Trophoblast cell (in vitro differentiated cells and primary cell): Measurements from ENCODE around the gene PTH1R.

ENCODE experiments used
- DNase-seq, 2 donors: peaks; one replicate each; pipeline ENCODE4 v3.0.0-alpha.2; 2016
- H2AFZ ChIP-seq: 2 replicates; pipeline ENCODE4 v1.6.1; 2013; ENCODE audit warnings: low read length, moderate library complexity, mild to moderate bottlenecking; ENCODE audit not compliant: insufficient read depth, poor library complexity
- H2AK5ac ChIP-seq: 2 replicates; pipeline ENCODE4 v1.6.1; 2013; ENCODE audit warnings: mild to moderate bottlenecking, low read length
- H2BK120ac ChIP-seq: 2 replicates; pipeline ENCODE4 v1.6.1; 2013; ENCODE audit warnings: low read length, mild to moderate bottlenecking, moderate library complexity; ENCODE audit not compliant: insufficient read depth, poor library complexity
- H2BK12ac ChIP-seq: 2 replicates; pipeline ENCODE4 v1.6.1; 2013; ENCODE audit warnings: mild to moderate bottlenecking, low read length, moderate library complexity
- H2BK5ac ChIP-seq: 2 replicates; pipeline ENCODE4 v1.6.1; 2013; ENCODE audit warnings: low read length, low read depth, moderate library complexity, mild to moderate bottlenecking; ENCODE audit not compliant: poor library complexity
- H3K14ac ChIP-seq: 2 replicates; pipeline ENCODE4 v1.6.1; 2013; ENCODE audit warnings: mild to moderate bottlenecking, low read length
- H3K18ac ChIP-seq: 2 replicates; pipeline ENCODE4 v1.6.1; 2013; ENCODE audit warnings: mild to moderate bottlenecking, low read length
- H3K23ac ChIP-seq: 2 replicates; pipeline ENCODE4 v1.6.1; 2013; ENCODE audit warnings: low read length
- H3K27ac ChIP-seq: 2 replicates; pipeline ENCODE4 v1.5.1; 2013; ENCODE audit warnings: low read depth, mild to moderate bottlenecking, inconsistent platforms, low read length, moderate library complexity
- H3K27me3 ChIP-seq: 2 replicates; pipeline ENCODE4 v1.6.1; 2013; ENCODE audit warnings: inconsistent platforms, mild to moderate bottlenecking, low read length, moderate library complexity; ENCODE audit not compliant: insufficient read depth
- H3K36me3 ChIP-seq, 2 experiments: 1 replicate in 1 of 2; 2 replicates in 1 of 2; pipeline ENCODE4 v1.6.1; 2013; ENCODE audit warnings: low read length in 2 of 2, mild to moderate bottlenecking in 2 of 2, moderate library complexity in 1 of 2; ENCODE audit not compliant: insufficient read depth in 2 of 2, control insufficient read depth in 1 of 2
- H3K4ac ChIP-seq: 2 replicates; pipeline ENCODE4 v1.6.1; 2013; ENCODE audit warnings: low read depth, mild to moderate bottlenecking, low read length, moderate library complexity
- H3K4me1 ChIP-seq, 2 experiments: 1 replicate in 1 of 2; 2 replicates in 1 of 2; pipeline ENCODE4 v1.6.1; 2013; ENCODE audit warnings: low read length in 2 of 2, mild to moderate bottlenecking in 2 of 2, moderate library complexity in 1 of 2; ENCODE audit not compliant: insufficient read depth in 2 of 2, control insufficient read depth in 1 of 2
- H3K4me2 ChIP-seq: 2 replicates; pipeline ENCODE4 v1.6.1; 2013; ENCODE audit warnings: inconsistent platforms, mild to moderate bottlenecking, low read length, moderate library complexity
- H3K4me3 ChIP-seq: 2 replicates; pipeline ENCODE4 v1.5.1; 2013; ENCODE audit warnings: mild to moderate bottlenecking, low read depth, low read length, inconsistent platforms
- H3K79me1 ChIP-seq: one replicate; pipeline ENCODE4 v1.6.1; 2013; ENCODE audit warnings: low read length
- H3K79me2 ChIP-seq: 2 replicates; pipeline ENCODE4 v1.6.1; 2013; ENCODE audit warnings: low read length, mild to moderate bottlenecking; ENCODE audit not compliant: control insufficient read depth, insufficient read depth, poor library complexity
- H3K9ac ChIP-seq: 2 replicates; pipeline ENCODE4 v1.6.1; 2013; ENCODE audit warnings: mild to moderate bottlenecking, low read length
- H3K9me3 ChIP-seq: 2 replicates; pipeline ENCODE4 v1.6.1; 2013; ENCODE audit warnings: low read depth, mild to moderate bottlenecking, control low read depth, inconsistent platforms, low read length; ENCODE audit not compliant: insufficient read depth
- H4K12ac ChIP-seq: 2 replicates; pipeline ENCODE4 v1.6.1; 2013; ENCODE audit warnings: low read depth, mild to moderate bottlenecking, low read length, moderate library complexity
- H4K8ac ChIP-seq: 2 replicates; pipeline ENCODE4 v1.6.1; 2013; ENCODE audit warnings: low read depth, mild to moderate bottlenecking, low read length, moderate library complexity
- H4K91ac ChIP-seq: one replicate; pipeline ENCODE4 v1.6.1; 2013; ENCODE audit warnings: low read depth, mild to moderate bottlenecking, low read length, moderate library complexity
- WGBS: extraction: QIAGEN DNeasy Blood & Tissue Kit; methylation state at CpG from one replicate; pipeline ENCODE4 v1.1.7; 2013; ENCODE audit warnings: missing lambda C conversion rate; ENCODE audit not compliant: insufficient read length, insufficient coverage; ENCODE audit errors: extremely low coverage; 5-methylcytosine and 5-hydroxymethylcytosine counted together

PTH1R gene

GRCh38 chr3:46922871-46923558, 45.5 kb downstream of the PTH1R start:
- WGBS, result 100% methylated on average over 2 of the region's 16 CpGs
- no peak overlapping the region for H2BK120ac ChIP-seq
- no peak overlapping the region for H3K9ac ChIP-seq

DNA sequence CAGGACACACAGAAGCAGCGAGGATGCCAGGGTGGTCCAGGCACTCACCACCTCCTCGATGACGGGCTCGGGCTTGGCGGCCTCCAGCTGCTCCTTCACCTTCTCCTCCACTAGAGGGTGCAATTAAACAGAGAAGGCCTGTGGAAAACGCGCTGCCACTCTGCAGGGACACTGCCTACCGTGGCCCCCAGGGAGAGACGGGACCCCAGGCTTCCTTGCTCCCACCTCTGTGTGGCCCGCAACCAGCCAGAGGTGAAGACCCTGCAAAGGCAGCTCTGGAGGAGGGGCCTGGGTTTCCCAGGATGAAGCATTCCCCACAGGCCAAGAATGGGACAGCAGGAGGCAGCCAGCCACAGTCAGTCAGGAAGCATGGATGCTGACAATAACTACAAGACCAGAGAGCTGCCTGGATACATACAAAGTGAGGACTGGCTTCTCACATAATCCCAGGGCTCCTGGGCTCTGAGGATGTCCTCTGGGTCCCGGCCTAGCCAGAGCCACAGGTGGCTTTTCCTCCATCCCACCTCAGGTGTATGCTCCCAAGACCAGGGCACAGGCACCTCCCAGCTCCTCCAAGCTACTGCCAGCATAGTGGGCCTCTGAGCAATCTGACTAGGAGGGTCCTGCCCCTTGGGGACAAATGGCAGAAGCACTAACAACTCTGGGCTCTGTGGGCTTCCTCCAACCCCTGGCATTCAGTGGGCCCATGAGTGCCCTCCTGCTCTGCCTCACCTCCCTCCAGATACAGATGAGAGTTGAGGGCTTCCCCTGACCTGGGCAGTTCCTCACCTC, 46.2 kb downstream of the PTH1R start:
- no peak overlapping the region for H3K14ac ChIP-seq
- H3K4ac ChIP-seq, result no peak overlapping the region
- no peak overlapping the region for H2AK5ac ChIP-seq
- H3K79me2 ChIP-seq, result no peaks in the 10 kb centered on the region
- no peak overlapping the region for H4K91ac ChIP-seq
- H3K79me1 ChIP-seq, result no peaks in the 10 kb centered on the region
- H2BK120ac ChIP-seq, result no peak overlapping the region
- H3K18ac ChIP-seq, result no peak overlapping the region
- no peak overlapping the region for H2AFZ ChIP-seq
- H2BK5ac ChIP-seq, result no peak overlapping the region
- H3K27ac ChIP-seq, result no peak overlapping the region
- H4K12ac ChIP-seq, result no peak overlapping the region
- no peak overlapping the region for H3K4me2 ChIP-seq
- DNase-seq, result peak in 1 of 2 donors; percentile 64
- no peaks in the 10 kb centered on the region for H3K4me1 ChIP-seq
- no peak overlapping the region for H2BK12ac ChIP-seq
- no peak overlapping the region for H3K4me3 ChIP-seq
- no peak overlapping the region for H3K23ac ChIP-seq
- no peak overlapping the region for H4K8ac ChIP-seq
- WGBS, result no CpG with 5 or more reads among the region's 11 CpGs
- no peak overlapping the region for H3K9ac ChIP-seq
- no peaks in the 10 kb centered on the region for H3K9me3 ChIP-seq
- H3K36me3 ChIP-seq, result peaks cover 62 to 67% of the 10 kb centered on the region in 2 experiments
- H3K27me3 ChIP-seq, result no peaks in the 10 kb centered on the region

More at GRCh38 chr3:46922871-46923558, 45.5 kb downstream of the PTH1R start:
- no peak overlapping the region for H3K4me3 ChIP-seq
- no peaks in the 10 kb centered on the region for H3K27me3 ChIP-seq
- H3K14ac ChIP-seq, result no peak overlapping the region
- no peak overlapping the region for H2AK5ac ChIP-seq
- H3K79me1 ChIP-seq, result no peaks in the 10 kb centered on the region
- H4K12ac ChIP-seq, result no peak overlapping the region
- peaks cover 65 to 69% of the 10 kb centered on the region in 2 experiments for H3K36me3 ChIP-seq
- H2AFZ ChIP-seq, result no peak overlapping the region
- no peaks in the 10 kb centered on the region for H3K79me2 ChIP-seq
- no peak overlapping the region for H2BK5ac ChIP-seq
- H3K23ac ChIP-seq, result no peak overlapping the region
- H3K9me3 ChIP-seq, result peaks cover 2% of the 10 kb centered on the region
- no peak overlapping the region for H4K91ac ChIP-seq
- DNase-seq, result no peak
- H4K8ac ChIP-seq, result no peak overlapping the region
- H3K4me1 ChIP-seq, result no peaks in the 10 kb centered on the region
- no peak overlapping the region for H3K4ac ChIP-seq
- no peak overlapping the region for H3K4me2 ChIP-seq
- H3K18ac ChIP-seq, result no peak overlapping the region
- no peak overlapping the region for H2BK12ac ChIP-seq
- H3K27ac ChIP-seq, result no peak overlapping the region

- Histone ChIP-seq H2BK120ac (no peak overlapping the region), H3K4me1 (no peaks in the 10 kb centered on the region), H3K27me3 (no peaks in the 10 kb centered on the region), H3K36me3 (peaks cover 59 to 64% of the 10 kb centered on the region in 2 experiments), H2BK5ac (no peak overlapping the region), H3K79me1 (no peaks in the 10 kb centered on the region), H2BK12ac (no peak overlapping the region), H3K9me3 (no peaks in the 10 kb centered on the region), H3K23ac (no peak overlapping the region), H4K8ac (no peak overlapping the region), H3K4ac (no peak overlapping the region), H3K4me3 (no peak overlapping the region), H3K79me2 (no peaks in the 10 kb centered on the region), H3K27ac (no peak overlapping the region), H3K18ac (no peak overlapping the region), H2AFZ (no peak overlapping the region), H3K14ac (no peak overlapping the region), H2AK5ac (no peak overlapping the region), H4K91ac (no peak overlapping the region), H3K9ac (no peak overlapping the region), H3K4me2 (no peak overlapping the region), H4K12ac (no peak overlapping the region)
- no CpG with 5 or more reads among the region's 10 CpGs for WGBS
- DNase-seq, result no peak
Measured at GRCh38 chr3:46924921-46925584, 47.5 kb downstream of the PTH1R start.

DNA sequence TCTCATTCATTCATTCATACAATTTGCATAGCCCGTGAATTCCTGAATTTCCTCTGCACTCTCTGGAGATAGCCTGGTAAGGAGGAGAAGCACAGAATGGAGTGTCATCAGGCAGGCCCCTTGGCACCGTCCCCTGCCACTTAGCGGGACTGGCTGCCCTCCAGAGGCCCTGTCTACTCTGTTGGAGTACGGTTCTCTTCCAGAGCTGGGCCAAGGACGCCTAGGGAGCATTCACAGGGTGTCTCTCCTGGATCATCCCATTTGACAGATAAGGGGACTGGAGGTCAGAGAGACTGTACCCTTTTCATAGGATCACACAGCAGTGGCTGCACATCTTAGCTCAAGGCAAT, 48.0 kb downstream of the PTH1R start:
- Histone ChIP-seq H3K27me3 (no peaks in the 10 kb centered on the region), H3K4ac (no peak overlapping the region), H3K18ac (no peak overlapping the region), H2AFZ (no peak overlapping the region), H3K4me2 (no peak overlapping the region), H3K9me3 (no peaks in the 10 kb centered on the region), H3K27ac (no peak overlapping the region), H3K9ac (no peak overlapping the region), H4K8ac (no peak overlapping the region), H3K14ac (no peak overlapping the region), H2BK12ac (no peak overlapping the region), H4K12ac (no peak overlapping the region), H3K4me3 (no peak overlapping the region), H4K91ac (no peak overlapping the region), H2AK5ac (no peak overlapping the region), H3K79me1 (no peaks in the 10 kb centered on the region), H2BK120ac (no peak overlapping the region), H3K4me1 (peaks cover 5% of the 10 kb centered on the region in 2 experiments), H2BK5ac (no peak overlapping the region), H3K79me2 (no peaks in the 10 kb centered on the region), H3K36me3 (peaks cover 55 to 60% of the 10 kb centered on the region in 2 experiments), H3K23ac (no peak overlapping the region)
- DNase-seq, result no peak
- no CpG with 5 or more reads among the region's 5 CpGs for WGBS
